Mesodermal cell (in vitro differentiated cells): ENCODE data around the gene PRAME.

Source experiments
- H3K27ac ChIP-seq: 2 replicates; pipeline ENCODE4 v1.7.0; 2013; ENCODE audit warnings: mild to moderate bottlenecking, low read depth, low read length, moderate library complexity; ENCODE audit not compliant: severe bottlenecking
- H3K36me3 ChIP-seq: 2 replicates; pipeline ENCODE4 v1.7.1; 2013; ENCODE audit warnings: mild to moderate bottlenecking, low read length, moderate library complexity; ENCODE audit not compliant: control insufficient read depth, insufficient read depth
- H3K4me1 ChIP-seq: one replicate; pipeline ENCODE4 v1.7.1; 2013; ENCODE audit warnings: mild to moderate bottlenecking, low read length; ENCODE audit not compliant: insufficient read depth, control insufficient read depth, poor library complexity, severe bottlenecking
- H3K4me3 ChIP-seq: 2 replicates; pipeline ENCODE4 v1.7.0; 2013; ENCODE audit warnings: low read length, control low read depth, mild to moderate bottlenecking; ENCODE audit not compliant: insufficient read depth, poor library complexity, severe bottlenecking; ENCODE audit errors: extremely low read depth
- H3K9me3 ChIP-seq: 2 replicates; pipeline ENCODE4 v1.7.1; 2013; ENCODE audit warnings: mild to moderate bottlenecking, low read length, moderate library complexity; ENCODE audit not compliant: control insufficient read depth
- WGBS, 2 experiments: methylation state at CpG; one replicate each; pipeline ENCODE4 v1.1.5; 2013; ENCODE audit warnings: missing lambda C conversion rate in 2 of 2; ENCODE audit not compliant: insufficient coverage in 2 of 2; 5-methylcytosine and 5-hydroxymethylcytosine counted together

Gene PRAME

GRCh38 chr22:22508274-22509176 is 50.5 kb downstream of the PRAME start, which contains the start of gene ZNF280B:
Gene ZNF280B, minus strand, starts transcription at chr22:22508742. Its CDS starts 19,344 bp downstream, at chr22:22489398.
- H3K36me3 ChIP-seq = peaks cover 30% of the 10 kb centered on the region
- WGBS, 2 experiments = 1 to 3% methylated on average over 52 to 56 of the region's 72 CpGs
- peaks cover 9% of the 10 kb centered on the region for H3K9me3 ChIP-seq
- H3K4me1 ChIP-seq = peaks cover 4% of the 10 kb centered on the region
- H3K27ac ChIP-seq = no peak within 1 kb of the TSS
- H3K4me3 ChIP-seq = peak within 1 kb of the TSS; percentile 83

- peaks cover 4% of the 10 kb centered on the region for H3K4me1 ChIP-seq
- 22 to 27% methylated on average over 9 to 12 of the region's 13 CpGs for WGBS, 2 experiments
- peaks cover 37% of the 10 kb centered on the region for H3K36me3 ChIP-seq
- H3K4me3 ChIP-seq = peak overlapping the region; percentile 83
- H3K27ac ChIP-seq = no peak overlapping the region
- H3K9me3 ChIP-seq = peaks cover 9% of the 10 kb centered on the region
Measured at GRCh38 chr22:22507743-22508273, 51.3 kb downstream of the PRAME start.

GRCh38 chr22:22506736-22507135 is 52.3 kb downstream of the PRAME start:
- H3K4me1 ChIP-seq = peaks cover 4% of the 10 kb centered on the region
- H3K9me3 ChIP-seq = peaks cover 9% of the 10 kb centered on the region
- H3K36me3 ChIP-seq = peaks cover 48% of the 10 kb centered on the region
- H3K27ac ChIP-seq = no peak overlapping the region
- 80 to 100% methylated on average over 1 of the region's 1 CpG for WGBS, 2 experiments
- H3K4me3 ChIP-seq = no peak overlapping the region

- no peak overlapping the region for H3K27ac ChIP-seq
- H3K4me3 ChIP-seq = no peak overlapping the region
- WGBS, 2 experiments = 86% methylated on average over 1 of the region's 2 CpGs; no CpG with 5 or more reads in 1 of the 2 experiments
- H3K36me3 ChIP-seq = peaks cover 35% of the 10 kb centered on the region
- no peaks in the 10 kb centered on the region for H3K4me1 ChIP-seq
- no peaks in the 10 kb centered on the region for H3K9me3 ChIP-seq
Measured at GRCh38 chr22:22498267-22498666, 60.8 kb downstream of the PRAME start.
